ENCODE results near the gene PAX5. TPM values are rescaled to one million over a fixed set of nuclear protein-coding genes. Genes with fewer than 3 reads are reported as not detected.

PAX5 gene
- total RNA-seq, 2 experiments from 2014 or later, result 62.5 to 141 TPM

DNA sequence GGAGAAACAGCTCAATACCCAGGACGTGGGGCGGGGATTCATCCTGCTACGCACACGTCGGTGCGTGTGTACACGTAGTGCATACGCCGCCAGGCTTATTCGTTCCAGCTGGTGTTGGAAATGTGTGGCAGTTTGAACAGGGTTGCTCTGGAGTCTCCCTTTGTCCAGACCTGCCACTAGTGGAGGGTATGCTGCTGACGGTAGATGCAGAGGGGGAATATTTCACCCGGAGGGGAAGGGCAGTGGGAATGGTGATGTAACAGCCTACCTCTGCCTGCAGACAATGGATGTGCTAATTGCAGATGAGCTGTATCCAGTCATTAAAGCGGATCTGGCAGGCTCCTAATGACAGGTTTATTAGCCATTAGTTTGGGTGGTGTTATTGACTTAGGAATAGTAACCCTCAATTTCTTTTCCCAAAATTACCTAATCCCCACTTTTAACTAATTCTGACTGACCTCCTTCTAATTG is 142.7 kb downstream of the PAX5 start:
- intact Hi-C loops (cut with micrococcal nuclease; ENCODE audit: unreplicated experiment), result no loop called here
- POLR2A ChIA-PET, result interaction anchor here (1.1 to 1.2 kb wide), 2 partner anchors 9 to 18 kb away, joined by 3 to 4 read pairs; no protein-coding TSS in a partner anchor

GRCh38 chr9:36889844-36890243 is 144.2 kb downstream of the PAX5 start:
- H3K27ac ChIP-seq (ENCODE audit: low read depth, low read length, poor library complexity, severe bottlenecking), result no peak overlapping the region
- no peaks in the 10 kb centered on the region for H3K79me2 ChIP-seq (ENCODE audit: insufficient read depth, low read depth, low read length)
- H3K36me3 ChIP-seq (ENCODE audit: insufficient read depth, low read length), result peaks cover 69% of the 10 kb centered on the region
- POLR2A ChIA-PET, result no interaction called here
- CTCF ChIA-PET (ENCODE audit: unreplicated experiment), result no interaction called here
- intact Hi-C loops (cut with micrococcal nuclease; ENCODE audit: unreplicated experiment), result no loop called here
- no peaks in the 10 kb centered on the region; the same call in 1 of the 2 replicates for H4K20me1 ChIP-seq (ENCODE audit: insufficient read depth, low read length)
- no peak overlapping the region for H3K4me3 ChIP-seq (ENCODE audit: low read depth, low read length, poor library complexity, severe bottlenecking)
- no peaks in the 10 kb centered on the region for H3K9me3 ChIP-seq (ENCODE audit: low read length)
- no peaks in the 10 kb centered on the region for H3K4me1 ChIP-seq (ENCODE audit: insufficient read depth, low read length, poor library complexity, severe bottlenecking)
- no peak overlapping the region for H2AFZ ChIP-seq (ENCODE audit: low read length)
- no TSS peak for BruUV-seq (replicated peaks)
- H3K4me2 ChIP-seq (ENCODE audit: low read length), result no peak overlapping the region
- no peaks in the 10 kb centered on the region for H3K9me2 ChIP-seq (ENCODE audit: insufficient read depth, low read length)
- TF ChIP-seq CTCF (conservative IDR thresholded peaks at IDR 0.05; ENCODE audit: low read length), result no peak
- no peak for TF ChIP-seq EZH2phosphoT487 (IDR thresholded peaks at IDR 0.05; ENCODE audit: borderline replicate concordance, low read depth, low read length)
- no peak for DNase-seq (ENCODE audit: low spot score)

More for the DNA sequence above, 142.7 kb downstream of the PAX5 start:
- no peaks in the 10 kb centered on the region for H3K79me2 ChIP-seq (ENCODE audit: insufficient read depth, low read depth, low read length)
- no peaks in the 10 kb centered on the region for H3K9me3 ChIP-seq (ENCODE audit: low read length)
- H3K4me2 ChIP-seq (ENCODE audit: low read length), result no peak overlapping the region
- H3K4me1 ChIP-seq (ENCODE audit: insufficient read depth, low read length, poor library complexity, severe bottlenecking), result no peaks in the 10 kb centered on the region
- BruUV-seq (replicated peaks), result no TSS peak
- CTCF ChIA-PET (ENCODE audit: unreplicated experiment), result no interaction called here
- peaks cover 68% of the 10 kb centered on the region for H3K36me3 ChIP-seq (ENCODE audit: insufficient read depth, low read length)
- H3K9me2 ChIP-seq (ENCODE audit: insufficient read depth, low read length), result no peaks in the 10 kb centered on the region
- H3K27ac ChIP-seq (ENCODE audit: low read depth, low read length, poor library complexity, severe bottlenecking), result no peak overlapping the region
- no peak overlapping the region for H3K4me3 ChIP-seq (ENCODE audit: low read depth, low read length, poor library complexity, severe bottlenecking)
- DNase-seq (ENCODE audit: low spot score), result no peak
- H2AFZ ChIP-seq (ENCODE audit: low read length), result no peak overlapping the region
- H4K20me1 ChIP-seq (ENCODE audit: insufficient read depth, low read length), result no peaks in the 10 kb centered on the region; the same call in 1 of the 2 replicates
- TF ChIP-seq EZH2phosphoT487 (IDR thresholded peaks at IDR 0.05; ENCODE audit: borderline replicate concordance, low read depth, low read length) (no peak), CTCF (conservative IDR thresholded peaks at IDR 0.05; ENCODE audit: low read length) (no peak)

GRCh38 chr9:36888551-36888950 is 145.5 kb downstream of the PAX5 start:
- H3K9me3 ChIP-seq (ENCODE audit: low read length), result no peaks in the 10 kb centered on the region
- H2AFZ ChIP-seq (ENCODE audit: low read length), result no peak overlapping the region
- no peaks in the 10 kb centered on the region for H3K4me1 ChIP-seq (ENCODE audit: insufficient read depth, low read length, poor library complexity, severe bottlenecking)
- CTCF ChIA-PET (ENCODE audit: unreplicated experiment), result no interaction called here
- H3K27ac ChIP-seq (ENCODE audit: low read depth, low read length, poor library complexity, severe bottlenecking), result no peak overlapping the region
- H4K20me1 ChIP-seq (ENCODE audit: insufficient read depth, low read length), result no peaks in the 10 kb centered on the region; the same call in 1 of the 2 replicates
- no peak overlapping the region for H3K4me2 ChIP-seq (ENCODE audit: low read length)
- no peaks in the 10 kb centered on the region for H3K9me2 ChIP-seq (ENCODE audit: insufficient read depth, low read length)
- no peak for TF ChIP-seq CTCF (conservative IDR thresholded peaks at IDR 0.05; ENCODE audit: low read length)
- TF ChIP-seq EZH2phosphoT487 (IDR thresholded peaks at IDR 0.05; ENCODE audit: borderline replicate concordance, low read depth, low read length), result no peak
- no peak for DNase-seq (ENCODE audit: low spot score)
- no peak overlapping the region for H3K4me3 ChIP-seq (ENCODE audit: low read depth, low read length, poor library complexity, severe bottlenecking)
- peaks cover 62% of the 10 kb centered on the region for H3K36me3 ChIP-seq (ENCODE audit: insufficient read depth, low read length)
- no TSS peak for BruUV-seq (replicated peaks)
- no peaks in the 10 kb centered on the region for H3K79me2 ChIP-seq (ENCODE audit: insufficient read depth, low read depth, low read length)
- POLR2A ChIA-PET, result no interaction called here
- intact Hi-C loops (cut with micrococcal nuclease; ENCODE audit: unreplicated experiment), result no loop called here
